A673 (cell line): Measurements from ENCODE around the gene VAMP5. TPM values are rescaled to one million over a fixed set of nuclear protein-coding genes. Genes with fewer than 3 reads are reported as not detected.
A peak's percentile ranks its signal among the peaks of the same experiment; 100 is the strongest.

Experiments used
- BruUV-seq: library from RNA; stranded (reverse); fragments of 400-500 nt; replicated peaks from 2 replicates; lab custom pipeline; 2021; lab: Mats Ljungman, UMichigan
- CTCF ChIA-PET: fragments of 300-600 bp; sonication (Branson Sonifier 250); formaldehyde crosslinking; loops from one replicate; lab custom pipeline; 2022; ENCODE audit warnings: antibody characterized with exemption; lab: Charles Lee
- POLR2A ChIA-PET: fragments of 300-600 bp; sonication (Branson Sonifier 250); formaldehyde crosslinking; loops from one replicate; lab custom pipeline; 2022; ENCODE audit warnings: antibody characterized with exemption; ENCODE audit not compliant: low non-redundant PET; lab: Charles Lee
- DNase-seq: peaks from one replicate; pipeline ENCODE4 v3.0.0-alpha.2; 2015; ENCODE audit warnings: low spot score
- H3K27ac ChIP-seq: fragments of 200-600 bp; sonication (generic); 2 replicates; pipeline ENCODE4 v1.5.1; 2016; ENCODE audit warnings: mixed run types, low read depth, mild to moderate bottlenecking, mixed read lengths, antibody characterized with exemption, low read length; ENCODE audit not compliant: poor library complexity, severe bottlenecking
- H3K27me3 ChIP-seq: fragments of 200-600 bp; sonication (generic); replicated peaks from 2 replicates; pipeline ENCODE4 v1.6.1; 2017; ENCODE audit warnings: mixed run types, low read depth, mild to moderate bottlenecking, mixed read lengths, antibody characterized with exemption, low read length; ENCODE audit not compliant: insufficient read depth, poor library complexity
- H3K36me3 ChIP-seq: fragments of 200-600 bp; sonication (generic); 2 replicates; pipeline ENCODE4 v1.6.1; 2016; ENCODE audit warnings: mixed run types, mild to moderate bottlenecking, mixed read lengths, antibody characterized with exemption, low read length; ENCODE audit not compliant: insufficient read depth, poor library complexity, severe bottlenecking
- H3K4me1 ChIP-seq: fragments of 200-600 bp; sonication (generic); 2 replicates; pipeline ENCODE4 v1.6.1; 2017; ENCODE audit warnings: mixed run types, mild to moderate bottlenecking, mixed read lengths, antibody characterized with exemption, low read length; ENCODE audit not compliant: insufficient read depth, poor library complexity, severe bottlenecking
- H3K4me3 ChIP-seq: fragments of 200-600 bp; sonication (generic); 2 replicates; pipeline ENCODE4 v1.5.1; 2016; ENCODE audit warnings: low read depth, mixed run types, mild to moderate bottlenecking, mixed read lengths, low read length; ENCODE audit not compliant: poor library complexity, severe bottlenecking
- H3K9me3 ChIP-seq: fragments of 200-600 bp; sonication (generic); 2 replicates; pipeline ENCODE4 v1.6.1; 2016; ENCODE audit warnings: mixed run types, low read depth, mild to moderate bottlenecking, mixed read lengths, antibody characterized with exemption, low read length; ENCODE audit not compliant: poor library complexity, severe bottlenecking
- CTCF ChIP-seq: fragments of 300-800, 200-600 bp; sonication (generic); conservative IDR thresholded peaks from 2 replicates; pipeline ENCODE4 v1.5.1; 2017; ENCODE audit warnings: low read depth, mild to moderate bottlenecking, antibody characterized with exemption, low read length, moderate library complexity, mixed read lengths
- EZH2 ChIP-seq: fragments of 200-600 bp; sonication (generic); IDR thresholded peaks from 2 replicates; pipeline ENCODE4 v1.6.1; 2017; ENCODE audit warnings: borderline replicate concordance, low read depth, mild to moderate bottlenecking, mixed read lengths, antibody characterized with exemption, low read length; ENCODE audit not compliant: poor library complexity, severe bottlenecking
- intact Hi-C: fragments of 100-400 bp; cut with micrococcal nuclease; formaldehyde crosslinking; loops from one replicate; pipeline ENCODE4 v1.10.0; 2022; ENCODE audit not compliant: unreplicated experiment
- total RNA-seq: library from RNA; stranded (reverse); gene quantifications from 2 replicates; pipeline ENCODE4 v1.2.3, GENCODE V29; 2021

The VAMP5 gene
- total RNA-seq, 1 experiment from 2014 or later = 2.1 TPM

- no peak for TF ChIP-seq EZH2
- TF ChIP-seq CTCF = no peak
- no peak for DNase-seq
- ChIA-PET POLR2A (no interaction called here), CTCF (interaction anchor here (0.9 kb wide), 1 partner anchor 30 kb away, joined by 3 read pairs; no protein-coding TSS in a partner anchor)
- Histone ChIP-seq H3K4me1 (peaks cover 14% of the 10 kb centered on the region), H3K27me3 (no peaks in the 10 kb centered on the region), H3K9me3 (no peaks in the 10 kb centered on the region), H3K27ac (no peak overlapping the region), H3K36me3 (peaks cover 23% of the 10 kb centered on the region), H3K4me3 (no peak overlapping the region)
- BruUV-seq = no TSS peak
- intact Hi-C loops = no loop called here
Measured at GRCh38 chr2:85607268-85608215, 23.3 kb downstream of the VAMP5 start.

- Histone ChIP-seq H3K9me3 (no peaks in the 10 kb centered on the region), H3K27me3 (no peaks in the 10 kb centered on the region), H3K4me1 (peaks cover 7% of the 10 kb centered on the region), H3K36me3 (peaks cover 23% of the 10 kb centered on the region), H3K4me3 (peak overlapping the region; percentile 65), H3K27ac (peak overlapping the region; percentile 67)
- no peak for DNase-seq
- BruUV-seq = TSS peak; percentile 27
- ChIA-PET POLR2A (no interaction called here), CTCF (no interaction called here)
- no peak for TF ChIP-seq EZH2
- TF ChIP-seq CTCF = no peak
- intact Hi-C loops = no loop called here
Measured at GRCh38 chr2:85611217-85611704, 27.0 kb downstream of the VAMP5 start.

- no peaks in the 10 kb centered on the region for H3K9me3 ChIP-seq
- TF ChIP-seq CTCF = no peak
- no peak for TF ChIP-seq EZH2
- peaks cover 4% of the 10 kb centered on the region for H3K4me1 ChIP-seq
- CTCF ChIA-PET = no interaction called here
- POLR2A ChIA-PET = no interaction called here
- BruUV-seq = TSS peak; percentile 70
- peak within 1 kb of the TSS; percentile 67 for H3K27ac ChIP-seq
- H3K27me3 ChIP-seq = no peaks in the 10 kb centered on the region
- peaks cover 23% of the 10 kb centered on the region for H3K36me3 ChIP-seq
- peak; percentile 91 for DNase-seq
- intact Hi-C loops = no loop called here
- peak within 1 kb of the TSS; percentile 65 for H3K4me3 ChIP-seq
Measured at GRCh38 chr2:85611705-85612587, 27.7 kb downstream of the VAMP5 start, which contains the start of gene C2orf68. TSS of gene C2orf68 (minus strand) at chr2:85612066. CDS start at chr2:85611984, 82 bp downstream.
